Fibroblast of the aortic adventitia (primary cell): ENCODE results near the gene PNPLA1. TPM values are rescaled to one million over a fixed set of nuclear protein-coding genes. Genes with fewer than 3 reads are reported as not detected.
A peak's percentile ranks its signal among the peaks of the same experiment; 100 is the strongest.

ENCODE experiments used
- DNase-seq: peaks from one replicate; pipeline ENCODE4 v3.0.0-alpha.2; 2010; ENCODE audit warnings: low read depth
- H3K4me3 ChIP-seq: 2 replicates; pipeline ENCODE4 v1.5.1; 2011; ENCODE audit warnings: low read depth, mild to moderate bottlenecking, control low read depth, low read length, moderate library complexity
- total RNA-seq: library from RNA; depleted of rRNA; stranded (reverse); fragments of >200 nt; gene quantifications from 2 replicates; pipeline ENCODE4 v1.2.3, GENCODE V29; 2012; ENCODE audit warnings: low replicate concordance
- TF ChIP-seq, protein P1 (sequence below): IDR thresholded peaks from 2 replicates; pipeline ENCODE4 v1.5.1; 2011; ENCODE audit warnings: mild to moderate bottlenecking, low read length, control low read depth, inconsistent platforms; ENCODE audit not compliant: insufficient read depth

Gene PNPLA1
- total RNA-seq, 1 donor = 0.09 TPM

DNA sequence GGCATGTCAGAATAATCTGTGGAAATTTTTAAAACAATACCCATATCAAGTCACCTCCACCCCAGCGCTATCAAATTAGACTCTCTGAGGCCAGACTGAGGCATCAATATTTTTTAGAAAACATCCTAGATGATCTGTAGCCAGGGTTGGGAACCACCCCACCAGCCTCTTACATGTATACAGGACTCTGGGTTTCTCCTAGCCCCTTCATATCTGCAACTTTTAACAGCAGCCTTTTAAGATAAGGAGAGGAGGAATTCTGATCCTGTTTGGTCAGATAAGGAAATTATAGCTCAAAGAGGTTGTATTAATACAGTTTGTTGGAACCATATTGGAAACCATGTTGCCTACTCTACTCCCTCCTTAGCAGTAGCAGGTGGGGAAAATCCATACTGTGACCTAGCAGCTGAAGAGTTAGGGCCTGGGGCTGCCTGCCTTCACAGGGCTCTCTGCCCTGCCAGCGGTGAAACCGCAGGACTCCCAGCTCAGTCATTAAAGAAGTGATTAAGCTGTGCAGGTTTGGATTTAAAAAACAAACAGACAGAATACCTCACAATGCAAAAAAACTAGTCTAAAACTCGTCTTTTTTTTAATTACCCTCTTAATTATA is 43.3 kb upstream of the PNPLA1 start:
- no peak for DNase-seq
- TF ChIP-seq, protein P1, sequence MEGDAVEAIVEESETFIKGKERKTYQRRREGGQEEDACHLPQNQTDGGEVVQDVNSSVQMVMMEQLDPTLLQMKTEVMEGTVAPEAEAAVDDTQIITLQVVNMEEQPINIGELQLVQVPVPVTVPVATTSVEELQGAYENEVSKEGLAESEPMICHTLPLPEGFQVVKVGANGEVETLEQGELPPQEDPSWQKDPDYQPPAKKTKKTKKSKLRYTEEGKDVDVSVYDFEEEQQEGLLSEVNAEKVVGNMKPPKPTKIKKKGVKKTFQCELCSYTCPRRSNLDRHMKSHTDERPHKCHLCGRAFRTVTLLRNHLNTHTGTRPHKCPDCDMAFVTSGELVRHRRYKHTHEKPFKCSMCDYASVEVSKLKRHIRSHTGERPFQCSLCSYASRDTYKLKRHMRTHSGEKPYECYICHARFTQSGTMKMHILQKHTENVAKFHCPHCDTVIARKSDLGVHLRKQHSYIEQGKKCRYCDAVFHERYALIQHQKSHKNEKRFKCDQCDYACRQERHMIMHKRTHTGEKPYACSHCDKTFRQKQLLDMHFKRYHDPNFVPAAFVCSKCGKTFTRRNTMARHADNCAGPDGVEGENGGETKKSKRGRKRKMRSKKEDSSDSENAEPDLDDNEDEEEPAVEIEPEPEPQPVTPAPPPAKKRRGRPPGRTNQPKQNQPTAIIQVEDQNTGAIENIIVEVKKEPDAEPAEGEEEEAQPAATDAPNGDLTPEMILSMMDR = no peak
- no peak overlapping the region for H3K4me3 ChIP-seq

DNA sequence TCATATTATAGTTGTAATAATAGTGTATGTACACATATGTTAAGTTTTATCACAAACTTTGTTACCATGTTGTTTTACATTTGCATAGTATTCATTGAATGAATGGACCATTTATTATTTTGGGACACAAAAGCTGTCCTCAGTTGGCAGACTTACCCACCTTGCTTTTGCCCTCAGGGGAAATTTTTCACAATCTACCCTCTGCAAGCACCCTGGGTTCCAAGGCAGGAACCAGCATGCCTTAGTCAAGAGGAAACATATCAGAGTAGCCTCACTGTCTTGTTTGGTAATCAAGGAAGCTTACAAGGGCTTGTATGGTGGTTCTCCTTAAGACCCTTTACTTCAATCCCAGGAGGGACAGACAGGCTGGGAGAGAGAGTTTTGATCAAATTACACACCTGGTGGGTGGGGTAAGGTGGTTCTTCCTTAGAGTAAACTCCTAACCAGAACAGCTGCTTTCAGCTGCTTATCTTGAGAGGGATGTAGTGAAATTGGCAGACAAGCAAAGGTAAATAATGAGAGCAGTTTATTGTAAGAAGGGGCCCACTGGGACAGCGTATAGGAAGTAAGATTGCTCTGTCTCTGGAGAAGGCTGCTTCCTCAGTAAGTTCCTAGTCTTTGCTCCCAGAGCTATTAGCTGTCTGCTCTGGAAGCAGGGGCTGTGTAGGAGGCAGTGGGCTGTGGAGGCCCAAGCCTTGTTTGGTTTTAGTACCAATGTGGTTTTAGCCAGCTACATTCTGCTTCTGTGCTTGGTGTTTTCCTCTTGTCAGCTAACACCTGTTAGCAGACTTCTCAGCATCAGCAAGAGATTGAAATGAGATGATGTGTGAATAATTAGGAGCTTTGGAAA is 42.3 kb upstream of the PNPLA1 start:
- TF ChIP-seq, protein P1 = no peak
- no peak overlapping the region for H3K4me3 ChIP-seq
- no peak for DNase-seq

- H3K4me3 ChIP-seq = no peak overlapping the region
- TF ChIP-seq, protein P1 = no peak
These were observed 40.6 kb upstream of the PNPLA1 start for GRCh38 chr6:36229223-36229622.

DNA sequence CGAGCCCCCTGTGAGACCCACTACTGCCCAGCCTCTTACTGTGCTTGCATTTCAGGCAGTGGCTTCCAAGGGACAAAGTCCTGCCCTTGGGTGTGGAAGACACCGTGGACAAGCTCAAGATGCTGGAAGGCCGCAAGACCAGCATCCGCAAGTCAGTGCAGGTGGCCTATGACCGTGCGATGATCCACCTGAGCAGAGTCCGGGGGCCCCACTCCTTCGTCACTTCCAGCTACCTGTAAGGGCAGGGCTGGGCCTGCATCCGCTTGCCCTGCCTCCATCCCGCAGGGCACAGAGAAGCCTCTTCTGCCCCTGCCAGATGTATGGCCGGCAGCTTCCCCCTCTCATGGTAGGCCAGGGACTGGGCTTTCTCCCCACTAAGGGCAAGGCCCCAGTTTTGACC is 39.5 kb upstream of the PNPLA1 start:
- H3K4me3 ChIP-seq = no peak overlapping the region
- TF ChIP-seq, protein P1 = no peak
- no peak for DNase-seq

More at GRCh38 chr6:36229223-36229622, 40.6 kb upstream of the PNPLA1 start:
- DNase-seq = peak; percentile 15

DNA sequence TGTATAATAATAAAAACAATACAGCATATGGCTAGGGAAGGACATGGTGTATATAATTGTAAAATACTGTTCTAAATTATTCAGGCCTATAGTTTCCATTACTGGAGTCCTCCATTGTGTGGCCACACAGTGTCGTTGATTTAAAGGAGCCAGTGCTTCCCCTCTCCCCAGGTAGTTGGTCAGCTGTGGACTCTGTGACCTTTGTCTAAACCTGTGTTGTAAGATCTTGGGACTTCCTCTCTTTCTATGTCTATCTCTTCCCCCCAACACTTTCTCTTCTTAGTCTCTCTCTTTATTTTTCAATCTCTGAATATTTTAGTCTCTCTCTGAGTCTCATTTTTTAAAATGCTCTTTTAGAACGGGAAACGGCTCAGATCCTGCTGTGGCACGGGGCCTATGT is 37.7 kb upstream of the PNPLA1 start:
- TF ChIP-seq, protein P1 = no peak
- no peak for DNase-seq
- H3K4me3 ChIP-seq = no peak overlapping the region

DNA sequence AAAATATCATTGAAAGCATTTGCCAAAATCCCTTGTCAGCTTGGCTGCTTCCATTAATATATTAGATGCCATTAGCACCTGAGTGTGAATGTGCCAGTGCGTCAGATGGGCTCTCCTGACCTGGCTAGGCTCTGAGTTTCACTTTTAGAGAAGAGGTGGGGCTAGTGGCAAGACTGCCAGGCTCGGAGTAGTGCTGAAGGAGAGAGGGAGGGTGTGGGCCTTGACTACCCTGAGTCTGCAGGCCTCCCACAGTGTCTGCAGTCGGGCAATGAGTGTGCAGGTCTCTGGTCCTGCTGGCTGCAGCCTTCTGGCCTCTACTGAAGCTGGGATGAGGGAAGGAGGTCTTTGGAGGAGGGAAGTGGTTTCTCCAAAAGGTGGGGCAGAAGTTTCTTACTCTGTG is 34.6 kb upstream of the PNPLA1 start:
- TF ChIP-seq, protein P1 = no peak
- no peak overlapping the region for H3K4me3 ChIP-seq
- DNase-seq = no peak
